HL-60/S4 (cell line): ENCODE measurements around the gene PEX10.

ENCODE experiments used
- in situ Hi-C: fragments of 300-500 bp; cut with MboI; formaldehyde crosslinking; loops from 2 replicates; pipeline ENCODE4 v1.14.3; 2022; ENCODE audit warnings: low sequenced_read_pairs

PEX10 gene

GRCh38 chr1:2377751-2378440 lies 34.5 kb downstream of the PEX10 start:
- in situ Hi-C loops: loop anchor here (5.0 kb wide), 1 partner anchor 181 kb away; no protein-coding TSS in a partner anchor

DNA sequence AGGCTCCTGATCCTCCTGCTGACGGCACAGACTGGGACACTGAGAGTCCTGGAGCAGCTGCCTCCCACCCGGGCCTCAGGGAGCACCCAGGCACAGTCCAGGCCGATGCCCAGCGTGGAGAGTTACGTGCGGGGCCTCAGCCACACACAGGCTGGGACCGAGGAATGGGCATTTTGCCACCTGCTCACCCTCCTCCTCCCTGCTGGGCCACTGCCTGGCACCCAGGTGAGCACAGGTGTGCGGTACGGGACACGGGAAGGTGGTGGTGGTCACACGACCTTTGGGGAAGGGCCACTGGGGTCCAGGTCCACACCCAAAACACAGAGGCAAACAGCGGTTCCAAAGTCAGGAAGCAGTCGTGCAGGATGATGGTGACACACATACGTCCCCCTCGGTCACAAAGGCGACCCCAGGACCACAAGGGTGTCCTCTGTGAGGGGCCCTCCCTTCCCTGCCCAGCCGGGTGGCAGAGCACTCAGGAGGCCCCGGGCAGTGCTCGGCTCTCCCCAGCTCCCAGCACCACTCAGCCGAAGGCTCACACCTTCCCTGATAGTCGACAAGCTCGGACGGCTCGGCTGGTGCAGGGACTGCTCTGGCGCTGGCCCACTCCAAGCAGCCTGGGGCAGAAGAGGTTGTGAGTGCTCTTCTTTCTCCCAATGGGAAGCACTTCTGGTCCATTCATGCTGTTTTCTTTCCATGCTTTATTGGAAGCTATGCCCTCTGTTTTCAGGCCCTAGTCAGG lies 35.3 kb downstream of the PEX10 start:
- in situ Hi-C loops: loop anchor here (5.0 kb wide), 1 partner anchor 180 kb away; no protein-coding TSS in a partner anchor

- in situ Hi-C loops: loop anchor here (5.0 kb wide), 1 partner anchor 179 kb away; no protein-coding TSS in a partner anchor
Measured at GRCh38 chr1:2376261-2376741, 36.1 kb downstream of the PEX10 start.

DNA sequence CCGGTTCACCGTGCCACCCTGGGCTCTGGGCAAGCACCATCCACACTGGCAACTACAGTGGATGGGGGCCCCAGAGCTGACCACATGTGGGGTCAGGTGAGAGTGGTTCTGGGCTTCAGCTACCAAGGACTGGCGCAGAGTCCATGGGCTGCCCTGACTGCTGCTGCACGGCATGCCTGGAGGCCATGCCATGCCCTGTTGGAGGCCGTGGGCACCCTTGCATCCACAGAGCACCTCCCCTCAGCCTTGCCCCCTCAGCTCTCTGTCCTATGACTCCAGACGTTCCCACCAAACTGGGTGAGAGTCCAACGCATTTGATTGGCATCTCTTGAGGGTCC lies 36.5 kb downstream of the PEX10 start:
- in situ Hi-C loops: loop anchor here (5.0 kb wide), 1 partner anchor 179 kb away; no protein-coding TSS in a partner anchor

- in situ Hi-C loops: loop anchor here (5.0 kb wide), 1 partner anchor 178 kb away; no protein-coding TSS in a partner anchor
Measured at GRCh38 chr1:2375246-2375922, 37.0 kb downstream of the PEX10 start.

DNA sequence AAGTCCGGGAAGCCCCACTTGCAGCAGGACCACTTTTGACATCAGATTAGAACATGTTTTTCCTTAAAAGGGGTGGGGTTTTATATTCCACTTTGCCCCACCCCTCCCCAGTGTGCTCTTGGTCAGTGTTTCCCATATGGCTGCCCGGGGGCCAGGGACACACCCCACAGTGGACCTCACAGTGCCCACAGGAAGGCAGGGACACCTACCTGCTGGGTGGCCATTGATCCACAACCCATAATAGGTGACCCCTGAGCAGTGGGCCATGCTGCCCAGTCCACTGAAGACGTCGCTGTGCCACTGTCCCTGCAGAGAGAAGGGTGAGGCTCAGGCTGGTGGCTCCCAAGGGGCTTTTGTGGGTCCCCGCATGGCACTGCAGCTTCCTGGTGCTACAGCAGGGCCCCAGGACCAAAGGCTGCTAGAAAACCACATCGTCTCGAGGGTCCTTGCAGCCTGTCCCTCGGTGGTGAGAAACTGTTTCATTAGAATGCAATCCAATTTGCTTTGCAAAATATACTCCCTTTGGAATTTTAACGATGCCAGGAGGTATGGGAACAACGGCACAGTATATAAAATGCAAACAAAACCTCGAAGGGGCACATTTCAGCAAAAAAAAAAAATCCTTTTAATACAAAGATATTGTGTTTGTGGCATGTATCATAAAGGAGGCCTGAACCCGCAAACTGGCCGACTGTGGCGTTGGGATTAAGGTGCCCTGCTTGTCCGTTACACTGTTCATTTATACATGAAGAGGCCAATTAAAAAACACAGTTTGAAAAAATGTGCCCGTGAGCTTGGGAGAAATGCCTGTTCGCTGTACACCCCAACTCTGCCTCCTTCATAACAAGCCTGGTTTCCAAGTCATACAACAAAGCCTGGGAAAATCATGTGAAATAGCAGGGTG lies 37.9 kb downstream of the PEX10 start:
- in situ Hi-C loops: loop anchor here (5.0 kb wide), 1 partner anchor 177 kb away; no protein-coding TSS in a partner anchor

DNA sequence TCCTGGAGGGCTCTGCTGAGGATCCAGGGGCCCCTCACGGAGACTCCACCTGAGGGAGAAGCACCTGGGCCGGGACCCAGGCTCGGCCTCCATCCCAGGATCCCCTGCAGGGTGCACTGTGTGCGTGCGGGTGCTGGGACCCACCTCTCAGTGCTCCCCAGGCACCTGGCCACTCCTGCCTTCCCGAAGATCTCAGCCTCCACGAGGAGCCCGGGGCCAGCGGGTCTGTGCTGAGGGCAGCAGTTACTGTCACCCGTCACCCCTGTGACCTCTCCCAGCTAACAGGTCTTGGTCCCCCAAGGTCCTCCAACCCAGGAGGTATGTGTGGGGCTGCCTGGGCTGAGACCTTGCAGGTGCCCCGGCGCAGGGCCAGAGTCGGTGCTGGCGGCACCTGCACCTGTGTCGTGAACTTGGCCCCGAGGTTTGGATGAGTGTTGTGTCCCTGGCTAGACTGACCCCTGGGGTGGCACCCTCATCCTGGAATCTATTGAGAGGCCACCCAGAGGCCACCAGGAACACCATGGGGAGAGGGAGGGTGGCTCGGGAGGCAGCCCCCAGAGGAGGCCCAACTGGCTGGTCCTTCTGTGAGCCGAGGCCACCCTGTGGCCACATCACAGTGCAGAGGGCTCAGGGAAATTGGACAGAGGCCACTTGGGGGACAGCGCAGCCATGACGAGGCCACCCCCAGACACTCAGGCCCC lies 38.7 kb downstream of the PEX10 start:
- in situ Hi-C loops: no loop called here

DNA sequence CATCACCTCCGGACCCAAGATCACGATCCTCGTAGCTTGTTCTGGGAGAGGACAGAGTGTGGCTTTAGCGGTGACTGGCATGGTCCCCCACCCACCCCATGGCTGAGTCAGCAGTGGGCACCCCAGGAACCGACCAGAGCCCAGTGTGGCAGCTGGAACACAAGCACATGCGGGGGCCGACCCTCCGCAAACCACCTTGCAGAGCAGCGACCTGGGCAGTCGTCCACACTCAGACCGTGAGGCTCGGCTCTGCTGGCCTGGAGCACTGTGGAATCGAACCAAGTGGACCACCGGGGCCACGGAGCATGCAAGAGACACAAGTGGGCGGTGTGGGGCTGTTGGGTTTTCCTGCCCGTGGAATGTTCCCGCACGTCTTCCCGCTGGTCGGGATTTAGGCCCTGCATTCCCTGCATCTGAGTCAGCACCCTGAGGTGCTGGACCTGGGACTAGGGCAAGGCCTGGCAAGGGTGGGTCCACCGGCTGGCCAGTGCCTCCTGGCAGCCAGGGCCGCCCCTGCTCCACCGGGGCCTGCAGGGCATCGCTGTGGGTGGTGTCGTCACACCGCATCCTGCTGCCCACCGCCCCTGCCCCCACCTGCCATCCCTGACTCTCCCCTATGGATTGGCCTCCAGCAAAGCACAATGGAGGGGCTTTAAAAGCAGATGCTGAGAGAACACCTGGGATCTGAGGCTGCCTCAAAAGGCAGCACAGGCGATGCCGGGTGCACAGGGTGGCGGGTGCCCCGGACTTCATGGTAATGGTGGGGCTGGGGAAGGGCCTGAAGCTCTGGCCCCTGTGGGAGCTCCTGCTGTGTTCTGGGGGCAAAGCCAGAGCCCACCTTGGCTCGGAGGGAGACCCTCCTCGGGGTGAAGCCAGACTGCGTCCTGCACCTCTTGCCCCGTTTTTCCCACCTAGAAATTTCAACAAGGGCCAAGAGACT lies 39.5 kb downstream of the PEX10 start:
- in situ Hi-C loops: no loop called here

- in situ Hi-C loops: no loop called here
Measured at GRCh38 chr1:2368053-2368744, 44.2 kb downstream of the PEX10 start.

- in situ Hi-C loops: no loop called here
Measured at GRCh38 chr1:2363847-2364513, 48.4 kb downstream of the PEX10 start.

- in situ Hi-C loops: no loop called here
Measured at GRCh38 chr1:2360588-2361364, 51.6 kb downstream of the PEX10 start.

- in situ Hi-C loops: no loop called here
Measured at GRCh38 chr1:2358651-2359640, 53.4 kb downstream of the PEX10 start.

- in situ Hi-C loops: no loop called here
Measured at GRCh38 chr1:2358072-2358471, 54.3 kb downstream of the PEX10 start.

DNA sequence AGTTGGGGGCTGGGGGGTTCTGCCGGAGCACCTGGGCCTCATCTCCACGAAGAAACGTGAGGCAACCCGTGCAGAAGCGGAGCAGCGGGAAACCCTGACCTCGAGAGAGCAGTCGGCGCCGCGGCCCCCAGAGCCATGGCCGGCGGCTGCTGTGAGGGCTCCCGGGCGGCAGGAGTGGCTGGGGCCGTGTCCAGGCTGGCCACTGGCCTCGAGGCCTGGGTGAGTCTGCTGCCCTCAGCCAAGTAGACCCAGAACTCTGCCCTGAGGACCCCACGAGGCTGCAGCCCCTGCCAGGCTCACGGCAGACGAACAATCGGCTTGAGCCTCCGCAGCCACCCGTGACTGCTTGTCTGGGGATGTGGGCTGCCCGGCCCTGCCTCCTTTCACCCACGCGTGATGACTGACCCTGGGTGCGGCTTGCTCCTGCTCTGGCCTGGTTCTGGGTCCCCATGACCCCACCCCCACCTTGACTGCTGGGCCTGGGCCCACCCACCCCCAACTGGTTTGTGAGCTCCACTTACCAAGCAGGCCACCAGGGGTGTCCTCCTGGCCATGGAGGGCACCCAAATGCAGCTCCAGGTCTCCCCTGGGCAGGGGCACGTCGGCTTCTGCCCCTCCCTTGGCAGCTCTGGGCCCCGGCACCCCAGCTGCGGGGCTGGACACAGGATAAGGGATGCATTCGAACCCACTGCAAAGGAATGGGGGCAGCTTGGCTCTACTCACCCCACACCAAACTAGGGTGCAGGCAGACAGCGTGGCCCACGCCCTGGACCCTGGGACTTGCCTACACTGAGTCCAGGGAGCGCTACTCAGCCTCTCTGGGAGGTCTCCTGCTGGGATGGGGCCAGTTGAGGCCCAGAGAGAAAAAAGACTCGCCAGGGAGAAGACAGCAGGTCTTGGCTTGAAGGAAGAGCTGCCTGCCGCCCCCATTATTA lies 55.2 kb downstream of the PEX10 start:
- in situ Hi-C loops: no loop called here

GRCh38 chr1:2356401-2356800 lies 56.0 kb downstream of the PEX10 start:
- in situ Hi-C loops: no loop called here
